Kidney (tissue), 14 donors: ENCODE measurements around the gene HOXD12. TPM values are rescaled to one million over a fixed set of nuclear protein-coding genes. Genes with fewer than 3 reads are reported as not detected.

ENCODE experiments used
- DNase-seq, 5 donors: peaks; one replicate each; pipeline ENCODE4 v3.0.0-alpha.2; 2013 to 2020
- FAIRE-seq: peaks from 2 replicates; lab custom pipeline; 2012; peaks lifted over from hg19 to GRCh38; lab: Jason Lieb, UNC
- H3K27ac ChIP-seq, 2 donors: one replicate each; pipeline ENCODE4 v1.7.0; 2013; ENCODE audit warnings: low read depth in 2 of 2, low read length in 2 of 2, inconsistent platforms in 1 of 2
- H3K27me3 ChIP-seq: one replicate; pipeline ENCODE4 v1.7.1; 2013; ENCODE audit warnings: low read length, inconsistent platforms; ENCODE audit not compliant: control insufficient read depth, insufficient read depth
- H3K36me3 ChIP-seq, 3 donors: one replicate each; pipeline versions ENCODE4 v1.7.0 to v1.7.1; 2013; ENCODE audit warnings: low read length in 3 of 3, control low read depth in 1 of 3, inconsistent platforms in 1 of 3; ENCODE audit not compliant: insufficient read depth in 3 of 3, control insufficient read depth in 2 of 3
- H3K4me1 ChIP-seq, 3 donors: one replicate each; pipeline versions ENCODE4 v1.7.0 to v1.7.1; 2013; ENCODE audit warnings: low read length in 3 of 3, inconsistent platforms in 1 of 3, low read depth in 1 of 3; ENCODE audit not compliant: control insufficient read depth in 2 of 3, insufficient read depth in 2 of 3
- H3K4me3 ChIP-seq, 3 donors: one replicate each; pipeline versions ENCODE4 v1.7.0 to v1.8.1; 2013; ENCODE audit warnings: low read length in 3 of 3, control low read depth in 1 of 3, inconsistent platforms in 1 of 3
- H3K9ac ChIP-seq, 3 donors: one replicate each; pipeline versions ENCODE4 v1.7.0 to v1.7.1; 2013; ENCODE audit warnings: low read length in 3 of 3, control low read depth in 1 of 3, inconsistent platforms in 1 of 3
- H3K9me3 ChIP-seq, 3 donors: one replicate each; pipeline versions ENCODE4 v1.7.0 to v1.7.1; 2013; ENCODE audit warnings: low read length in 3 of 3, control low read depth in 1 of 3, inconsistent platforms in 1 of 3; ENCODE audit not compliant: control insufficient read depth in 2 of 3, insufficient read depth in 1 of 3
- CTCF ChIP-seq: IDR thresholded peaks from 3 replicates; pipeline ENCODE4 v1.5.1; 2012; ENCODE audit warnings: mild to moderate bottlenecking, moderate library complexity, borderline replicate concordance; ENCODE audit not compliant: insufficient read depth; ENCODE audit errors: extremely low read depth
- intact Hi-C: fragments of 100-400 bp; cut with DNase I; formaldehyde crosslinking; loops from one replicate; pipeline ENCODE4 v1.11.1; 2022
- polyA plus RNA-seq: library from polyadenylated mRNA; stranded (reverse); fragments of 350-450 nt; fragmentation: Illumina TruSeq; extraction: RNeasy Lipid Tissue Mini Kit (QIAGEN cat#74804); gene quantifications from one replicate; pipeline ENCODE4 v1.2.3, GENCODE V29; 2014; ENCODE audit warnings: low read depth, low replicate concordance; ENCODE audit not compliant: insufficient read depth
- total RNA-seq: library from RNA; stranded (reverse); fragmentation: NEBNext Ultra II Directional; extraction: Animal tissue kit (Norgen Biotek cat#: 25700); gene quantifications from one replicate; pipeline ENCODE4 v1.2.1, GENCODE V29; 2021
- donor health status: control.
- donor health status: control.
- donor health status: control.
- donor health status: control.
- donor health status: control.
- donor health status: DM: yes; HTN: yes; CAD: no.
- donor health status: Normal renal cell carcinoma (clear cell type).

Gene HOXD12
- total and polyA plus RNA-seq, 2 donors from 2014 or later, result not detected

- FAIRE-seq, result no peak
- DNase-seq, result peak in 2 of 5 donors; percentile 12 to 37
- Histone ChIP-seq H3K27ac (no peak overlapping the region), H3K36me3 (no peaks in the 10 kb centered on the region), H3K4me3 (no peak overlapping the region), H3K27me3 (peaks cover 94% of the 10 kb centered on the region), H3K4me1 (peaks cover 0 to 7% (median 0%) of the 10 kb centered on the region in 3 donors), H3K9ac (no peak overlapping the region), H3K9me3 (no peaks in the 10 kb centered on the region)
- intact Hi-C loops, result no loop called here
- TF ChIP-seq CTCF, result no peak
Measured at GRCh38 chr2:176087330-176088047, 12.1 kb upstream of the HOXD12 start.

- H3K27me3 ChIP-seq, result peaks cover 90% of the 10 kb centered on the region
- H3K36me3 ChIP-seq, result no peaks in the 10 kb centered on the region
- no peak overlapping the region for H3K27ac ChIP-seq
- no peaks in the 10 kb centered on the region for H3K9me3 ChIP-seq
- FAIRE-seq, result no peak
- peaks cover 0 to 10% (median 0%) of the 10 kb centered on the region in 3 donors for H3K4me1 ChIP-seq
- peak overlapping the region in 2 of 3 donors; percentile 13 to 14 for H3K4me3 ChIP-seq
- intact Hi-C loops, result no loop called here
- peak; percentile 67 for TF ChIP-seq CTCF
- H3K9ac ChIP-seq, result no peak overlapping the region
- DNase-seq, result peak; percentile 78 to 88 (median 83)
Measured at GRCh38 chr2:176088048-176088936, 11.3 kb upstream of the HOXD12 start.

- Histone ChIP-seq H3K9me3 (no peaks in the 10 kb centered on the region), H3K27me3 (peaks cover 90% of the 10 kb centered on the region), H3K9ac (no peak overlapping the region), H3K27ac (no peak overlapping the region), H3K4me1 (peaks cover 0 to 10% (median 0%) of the 10 kb centered on the region in 3 donors), H3K4me3 (no peak overlapping the region), H3K36me3 (no peaks in the 10 kb centered on the region)
- no peak for TF ChIP-seq CTCF
- peak in 2 of 5 donors; percentile 10 to 17 for DNase-seq
- intact Hi-C loops, result no loop called here
- no peak for FAIRE-seq
Measured at GRCh38 chr2:176088937-176089842, 10.4 kb upstream of the HOXD12 start.
